Central memory CD4-positive, alpha-beta T cell (primary cell): ENCODE results near the gene CSRNP3.
"Not testable (repeated sequence)": the region's sequence is repeated elsewhere in the genome, so short reads cannot be mapped to it uniquely, and the experiment has no call there.

ENCODE experiments used
- DNase-seq: peaks from one replicate; pipeline ENCODE4 v3.0.0; 2022

Gene CSRNP3

GRCh38 chr2:165636959-165637358 lies 167.5 kb downstream of the CSRNP3 start:
- DNase-seq = no peak

- DNase-seq = no peak
Measured at GRCh38 chr2:165637396-165637795, 167.9 kb downstream of the CSRNP3 start.

GRCh38 chr2:165639504-165639903 lies 170.0 kb downstream of the CSRNP3 start:
- no peak for DNase-seq

GRCh38 chr2:165640247-165640929 lies 170.9 kb downstream of the CSRNP3 start:
- DNase-seq = no peak

- DNase-seq = no peak
Measured at GRCh38 chr2:165645930-165646831, 176.7 kb downstream of the CSRNP3 start.

GRCh38 chr2:165647409-165647808 lies 177.9 kb downstream of the CSRNP3 start:
- DNase-seq = no peak

GRCh38 chr2:165648801-165649200 lies 179.3 kb downstream of the CSRNP3 start:
- no peak for DNase-seq

GRCh38 chr2:165651233-165651632 lies 181.7 kb downstream of the CSRNP3 start:
- DNase-seq = no peak

GRCh38 chr2:165655661-165656060 lies 186.2 kb downstream of the CSRNP3 start:
- no peak for DNase-seq

- no peak for DNase-seq
Measured at GRCh38 chr2:165660361-165660760, 190.9 kb downstream of the CSRNP3 start.

- DNase-seq = no peak
Measured at GRCh38 chr2:165662720-165663119, 193.2 kb downstream of the CSRNP3 start.

- DNase-seq = no peak
Measured at GRCh38 chr2:165665614-165666013, 196.1 kb downstream of the CSRNP3 start.

GRCh38 chr2:165666073-165666472 lies 196.6 kb downstream of the CSRNP3 start:
- DNase-seq = not testable (repeated sequence)

GRCh38 chr2:165666605-165667004 lies 197.1 kb downstream of the CSRNP3 start:
- no peak for DNase-seq

GRCh38 chr2:165667375-165667774 lies 197.9 kb downstream of the CSRNP3 start:
- DNase-seq = no peak

- no peak for DNase-seq
Measured at GRCh38 chr2:165674780-165675179, 205.3 kb downstream of the CSRNP3 start.

GRCh38 chr2:165675551-165675968 lies 206.1 kb downstream of the CSRNP3 start:
- DNase-seq = no peak

GRCh38 chr2:165678882-165679281 lies 209.4 kb downstream of the CSRNP3 start:
- DNase-seq = no peak

- no peak for DNase-seq
Measured at GRCh38 chr2:165679621-165680020, 210.1 kb downstream of the CSRNP3 start.

GRCh38 chr2:165681841-165682240 lies 212.3 kb downstream of the CSRNP3 start:
- no peak for DNase-seq

- DNase-seq = no peak
Measured at GRCh38 chr2:165682546-165682945, 213.0 kb downstream of the CSRNP3 start.

GRCh38 chr2:165686800-165687199 lies 217.3 kb downstream of the CSRNP3 start:
- no peak for DNase-seq

GRCh38 chr2:165687426-165688002 lies 218.0 kb downstream of the CSRNP3 start:
- DNase-seq = no peak

GRCh38 chr2:165691615-165692014 lies 222.1 kb downstream of the CSRNP3 start:
- DNase-seq = no peak
